ENCODE measurements around the gene EEF2K. TPM values are rescaled to one million over a fixed set of nuclear protein-coding genes. Genes with fewer than 3 reads are reported as not detected.

Gene EEF2K
- total RNA-seq, 1 donor from 2014 or later = 35.2 TPM

DNA sequence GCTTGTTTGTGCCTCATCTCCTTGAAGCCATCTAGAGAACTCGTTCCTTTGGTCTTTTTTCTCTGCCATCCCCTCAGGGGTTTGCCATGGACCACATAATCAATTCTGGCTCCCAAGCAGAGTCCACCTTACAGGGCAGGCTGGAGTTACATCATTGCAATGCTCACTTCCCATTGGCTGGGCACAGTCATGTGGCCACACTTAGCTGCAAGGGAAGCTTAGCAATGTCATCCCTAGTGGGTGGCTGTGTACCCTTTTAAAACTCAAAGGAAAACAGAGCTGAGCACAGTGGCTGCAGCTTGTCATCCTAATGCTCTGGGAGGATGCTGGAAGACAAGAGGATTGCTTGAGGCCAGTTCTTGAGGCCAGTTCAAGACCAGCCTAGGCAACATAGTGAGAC is 49.3 kb downstream of the EEF2K start:
- peaks cover 6% of the 10 kb centered on the region for H3K9me3 ChIP-seq
- intact Hi-C loops (cut with DNase I) = no loop called here
- H3K4me3 ChIP-seq = no peak overlapping the region
- DNase-seq (no peak), ATAC-seq (no peak)
- H3K4me1 ChIP-seq = no peaks in the 10 kb centered on the region
- no peaks in the 10 kb centered on the region for H3K27me3 ChIP-seq (ENCODE audit: low read depth)
- TF ChIP-seq, protein P1, sequence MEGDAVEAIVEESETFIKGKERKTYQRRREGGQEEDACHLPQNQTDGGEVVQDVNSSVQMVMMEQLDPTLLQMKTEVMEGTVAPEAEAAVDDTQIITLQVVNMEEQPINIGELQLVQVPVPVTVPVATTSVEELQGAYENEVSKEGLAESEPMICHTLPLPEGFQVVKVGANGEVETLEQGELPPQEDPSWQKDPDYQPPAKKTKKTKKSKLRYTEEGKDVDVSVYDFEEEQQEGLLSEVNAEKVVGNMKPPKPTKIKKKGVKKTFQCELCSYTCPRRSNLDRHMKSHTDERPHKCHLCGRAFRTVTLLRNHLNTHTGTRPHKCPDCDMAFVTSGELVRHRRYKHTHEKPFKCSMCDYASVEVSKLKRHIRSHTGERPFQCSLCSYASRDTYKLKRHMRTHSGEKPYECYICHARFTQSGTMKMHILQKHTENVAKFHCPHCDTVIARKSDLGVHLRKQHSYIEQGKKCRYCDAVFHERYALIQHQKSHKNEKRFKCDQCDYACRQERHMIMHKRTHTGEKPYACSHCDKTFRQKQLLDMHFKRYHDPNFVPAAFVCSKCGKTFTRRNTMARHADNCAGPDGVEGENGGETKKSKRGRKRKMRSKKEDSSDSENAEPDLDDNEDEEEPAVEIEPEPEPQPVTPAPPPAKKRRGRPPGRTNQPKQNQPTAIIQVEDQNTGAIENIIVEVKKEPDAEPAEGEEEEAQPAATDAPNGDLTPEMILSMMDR (IDR thresholded peaks at IDR 0.05) = no peak
- H3K27ac ChIP-seq = no peak overlapping the region
- H3K36me3 ChIP-seq = peaks cover 100% of the 10 kb centered on the region

DNA sequence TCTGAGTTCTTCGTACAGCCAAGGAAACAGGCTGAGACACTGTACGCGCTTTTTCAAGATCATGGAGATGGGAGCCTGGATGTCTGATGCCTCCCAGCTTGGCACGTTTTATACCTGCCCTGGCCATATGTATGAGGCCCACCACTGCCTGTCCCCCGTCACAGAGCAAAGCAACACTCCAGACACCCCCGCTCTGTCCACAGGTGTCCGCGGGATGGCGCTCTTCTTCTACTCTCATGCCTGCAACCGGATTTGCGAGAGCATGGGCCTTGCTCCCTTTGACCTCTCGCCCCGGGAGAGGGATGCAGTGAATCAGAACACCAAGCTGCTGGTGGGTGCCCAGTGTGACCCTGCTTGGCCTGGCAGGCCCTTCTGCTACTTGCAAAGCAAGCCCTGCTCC is 51.4 kb downstream of the EEF2K start:
- Histone ChIP-seq H3K27ac (no peak overlapping the region), H3K27me3 (ENCODE audit: low read depth) (no peaks in the 10 kb centered on the region), H3K36me3 (peaks cover 100% of the 10 kb centered on the region), H3K4me3 (no peak overlapping the region), H3K9me3 (peaks cover 6% of the 10 kb centered on the region), H3K4me1 (no peaks in the 10 kb centered on the region)
- TF ChIP-seq, protein P1 (IDR thresholded peaks at IDR 0.05) = no peak
- ATAC-seq (no peak), DNase-seq (no peak)
- intact Hi-C loops (cut with DNase I) = no loop called here

DNA sequence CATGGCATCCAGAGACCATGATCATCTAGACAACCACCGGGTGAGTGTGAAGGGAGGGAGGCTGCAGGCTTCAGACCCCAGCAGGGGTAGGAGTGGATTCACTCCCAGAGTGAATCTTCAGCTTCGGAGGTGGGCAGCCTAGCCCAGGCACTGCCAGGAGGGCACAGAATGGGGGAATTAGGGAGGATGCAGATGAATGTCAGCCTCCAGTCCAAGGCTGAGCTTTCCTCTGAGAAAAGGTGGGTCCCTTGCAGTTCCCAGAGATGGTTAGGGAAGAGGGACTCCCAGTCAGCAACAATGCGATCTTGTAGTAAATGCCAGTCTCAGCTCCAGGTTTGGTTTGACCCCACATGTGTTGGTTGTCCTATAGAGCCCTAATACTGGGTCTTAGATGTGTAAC is 54.4 kb downstream of the EEF2K start:
- no peaks in the 10 kb centered on the region for H3K27me3 ChIP-seq (ENCODE audit: low read depth)
- no peaks in the 10 kb centered on the region for H3K4me1 ChIP-seq

GRCh38 chr16:22262460-22262859 is 56.4 kb downstream of the EEF2K start:
- intact Hi-C loops (cut with DNase I) = no loop called here
- Histone ChIP-seq H3K4me3 (no peak overlapping the region), H3K27ac (no peak overlapping the region), H3K36me3 (peaks cover 100% of the 10 kb centered on the region), H3K27me3 (ENCODE audit: low read depth) (no peaks in the 10 kb centered on the region), H3K4me1 (no peaks in the 10 kb centered on the region), H3K9me3 (no peaks in the 10 kb centered on the region)
- DNase-seq (no peak), ATAC-seq (no peak)
- TF ChIP-seq, protein P1 (IDR thresholded peaks at IDR 0.05) = no peak

More for the DNA sequence above, 54.4 kb downstream of the EEF2K start:
- TF ChIP-seq, protein P1 (IDR thresholded peaks at IDR 0.05) = no peak
- no peak overlapping the region for H3K27ac ChIP-seq
- H3K9me3 ChIP-seq = peaks cover under 1% of the 10 kb centered on the region
- no peak for DNase-seq
- intact Hi-C loops (cut with DNase I) = no loop called here
- H3K4me3 ChIP-seq = no peak overlapping the region
- no peak for ATAC-seq
- peaks cover 100% of the 10 kb centered on the region for H3K36me3 ChIP-seq

DNA sequence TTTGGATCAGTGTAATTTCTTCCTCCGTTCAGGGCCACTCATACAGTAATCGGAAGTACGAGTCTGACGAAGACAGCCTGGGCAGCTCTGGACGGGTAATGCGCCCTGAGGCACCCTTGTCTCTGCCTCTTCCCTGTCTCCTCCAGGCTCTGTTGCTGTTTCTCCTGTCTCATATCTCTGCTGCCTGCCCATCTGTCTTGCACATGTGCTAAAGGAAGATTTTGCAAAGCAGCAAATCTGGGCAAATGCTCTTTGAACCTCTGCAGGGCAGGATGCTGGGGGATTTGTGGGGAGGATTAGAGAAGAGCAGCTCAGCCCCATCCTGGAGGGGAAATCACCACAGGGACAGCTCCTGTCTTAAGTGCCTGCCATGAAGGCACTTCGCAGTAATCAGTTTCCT is 58.7 kb downstream of the EEF2K start:
- intact Hi-C loops (cut with DNase I) = no loop called here
- ATAC-seq (no peak), DNase-seq (no peak)
- Histone ChIP-seq H3K4me3 (no peak overlapping the region), H3K4me1 (no peaks in the 10 kb centered on the region), H3K36me3 (peaks cover 100% of the 10 kb centered on the region), H3K27me3 (ENCODE audit: low read depth) (no peaks in the 10 kb centered on the region), H3K27ac (no peak overlapping the region), H3K9me3 (no peaks in the 10 kb centered on the region)
- TF ChIP-seq, protein P1 (IDR thresholded peaks at IDR 0.05) = no peak

GRCh38 chr16:22265351-22265750 is 59.3 kb downstream of the EEF2K start:
- TF ChIP-seq, protein P1 (IDR thresholded peaks at IDR 0.05) = no peak

More at GRCh38 chr16:22265351-22265750, 59.3 kb downstream of the EEF2K start:
- Histone ChIP-seq H3K9me3 (no peaks in the 10 kb centered on the region), H3K27me3 (ENCODE audit: low read depth) (no peaks in the 10 kb centered on the region), H3K27ac (no peak overlapping the region), H3K36me3 (peaks cover 100% of the 10 kb centered on the region), H3K4me3 (no peak overlapping the region), H3K4me1 (no peaks in the 10 kb centered on the region)
- ATAC-seq (no peak), DNase-seq (no peak)
- intact Hi-C loops (cut with DNase I) = no loop called here

All from lower lobe of right lung (tissue), 2 donors.